GM21576 (cell line): Measurements from ENCODE around the gene ZNF836.
A peak's percentile ranks its signal among the peaks of the same experiment; 100 is the strongest.

Source experiments
- ATAC-seq: cut with Tn5 transposase; IDR thresholded peaks from one replicate; pipeline ENCODE4 v1.9.1; 2021; ENCODE audit warnings: mild to moderate bottlenecking, moderate library complexity; ENCODE audit not compliant: unreplicated experiment

The ZNF836 gene

GRCh38 chr19:52188822-52189734, 17.7 kb upstream of the ZNF836 start:
- ATAC-seq = no peak

GRCh38 chr19:52187407-52187806, 16.0 kb upstream of the ZNF836 start:
- no peak for ATAC-seq

GRCh38 chr19:52176574-52176973, 5.2 kb upstream of the ZNF836 start:
- ATAC-seq = no peak

GRCh38 chr19:52172347-52172746, 926 bp upstream of the ZNF836 start:
- ATAC-seq = no peak

DNA sequence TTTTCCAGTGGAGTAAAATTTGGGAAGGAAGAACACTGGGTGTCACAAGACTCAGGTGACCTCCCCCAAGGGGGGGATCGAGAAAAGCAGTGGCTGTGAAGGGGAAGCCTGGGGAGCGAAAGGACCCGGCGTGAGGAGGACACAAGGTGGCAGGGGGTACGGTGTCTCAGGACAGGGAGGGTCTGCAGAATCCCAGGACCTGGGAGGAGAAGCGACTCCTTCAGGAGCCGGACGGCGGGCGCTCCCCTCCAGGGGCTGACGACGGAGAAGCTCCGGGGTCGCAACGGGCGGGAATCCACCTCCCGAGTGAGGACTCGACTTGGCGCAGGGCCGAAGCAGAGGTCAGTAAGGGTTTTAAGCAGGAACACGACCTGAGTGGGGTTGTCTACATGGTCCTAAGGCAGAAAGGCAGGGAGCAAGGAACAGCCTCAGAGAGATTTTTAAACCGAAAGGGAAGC, 529 bp downstream of the ZNF836 start:
- ATAC-seq = no peak

DNA sequence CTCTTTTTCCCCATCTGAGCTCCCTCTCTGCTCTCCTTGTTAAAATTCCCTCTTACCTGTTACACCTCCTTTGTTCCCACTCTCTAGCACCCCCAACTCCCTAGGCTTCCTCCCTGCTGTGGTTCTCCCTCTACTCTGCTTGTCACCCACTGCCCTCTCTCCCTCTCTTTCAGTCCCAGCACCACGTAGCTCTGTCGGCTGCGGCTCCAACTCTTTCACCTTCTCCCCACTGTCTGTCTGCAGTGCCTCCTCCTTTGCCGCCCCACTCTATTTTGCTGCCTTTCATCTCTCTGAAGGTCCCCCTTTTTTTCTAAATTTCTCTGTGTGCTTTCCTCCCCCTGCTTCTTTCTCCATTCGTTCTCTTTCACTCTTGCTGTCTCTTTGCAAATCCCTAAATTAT, 1.1 kb downstream of the ZNF836 start:
- no peak for ATAC-seq

DNA sequence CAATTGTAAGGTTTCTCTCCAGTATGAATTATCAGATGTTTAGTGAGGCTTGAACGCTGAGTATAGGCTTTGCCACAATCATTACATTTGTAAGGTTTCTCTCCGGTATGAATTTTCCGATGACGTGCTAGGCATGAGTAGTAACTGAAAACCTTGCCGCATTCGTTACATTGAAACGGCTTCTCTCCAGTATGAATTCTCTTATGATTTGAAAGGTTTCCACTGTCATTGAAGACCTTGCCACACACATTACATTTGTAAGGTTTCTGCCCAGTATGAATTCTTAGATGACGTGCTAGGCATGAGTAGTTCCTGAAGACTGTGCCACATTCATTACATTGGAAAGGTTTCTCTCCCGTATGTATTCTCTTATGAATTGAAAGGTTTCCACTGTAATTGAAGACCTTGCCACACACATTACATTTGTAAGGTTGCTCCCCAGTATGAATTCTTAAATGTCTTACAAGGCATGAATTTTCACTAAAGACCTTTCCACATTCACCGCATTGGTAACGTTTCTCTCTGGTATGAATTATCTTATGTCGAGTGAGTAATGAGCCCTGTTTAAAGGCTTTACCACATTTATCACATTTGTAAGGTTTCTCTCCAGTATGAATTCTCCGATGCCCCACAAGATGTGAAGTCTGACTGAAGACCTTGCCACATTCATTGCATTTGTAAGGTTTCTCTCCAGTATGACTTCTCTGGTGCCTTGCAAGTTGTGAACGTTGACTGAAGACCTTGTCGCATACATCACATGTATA, 15.6 kb downstream of the ZNF836 start:
- ATAC-seq = no peak

- no peak for ATAC-seq
These were observed 23.2 kb downstream of the ZNF836 start for GRCh38 chr19:52148256-52148655.

- ATAC-seq = no peak
These were observed 29.3 kb downstream of the ZNF836 start for GRCh38 chr19:52142001-52142595.

DNA sequence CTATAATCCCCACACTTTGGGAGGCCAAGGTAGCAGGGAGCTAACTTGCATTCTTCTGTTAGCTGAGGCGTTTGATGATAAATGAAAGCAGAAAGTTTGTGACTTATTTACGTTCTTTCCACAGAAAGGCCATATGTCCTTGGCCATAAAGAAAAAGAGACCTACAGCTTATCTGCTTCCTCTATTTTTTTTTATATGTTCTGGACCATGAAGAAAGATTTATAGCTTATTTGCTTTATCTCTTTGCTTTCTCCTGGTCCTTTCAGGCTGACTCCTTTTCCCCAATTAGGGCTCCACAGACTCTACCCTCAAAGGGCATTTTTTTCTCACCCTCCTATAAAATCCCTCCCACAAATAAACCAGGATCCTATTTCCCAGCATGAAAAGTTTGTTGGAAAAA, 30.2 kb downstream of the ZNF836 start:
- ATAC-seq = no peak

DNA sequence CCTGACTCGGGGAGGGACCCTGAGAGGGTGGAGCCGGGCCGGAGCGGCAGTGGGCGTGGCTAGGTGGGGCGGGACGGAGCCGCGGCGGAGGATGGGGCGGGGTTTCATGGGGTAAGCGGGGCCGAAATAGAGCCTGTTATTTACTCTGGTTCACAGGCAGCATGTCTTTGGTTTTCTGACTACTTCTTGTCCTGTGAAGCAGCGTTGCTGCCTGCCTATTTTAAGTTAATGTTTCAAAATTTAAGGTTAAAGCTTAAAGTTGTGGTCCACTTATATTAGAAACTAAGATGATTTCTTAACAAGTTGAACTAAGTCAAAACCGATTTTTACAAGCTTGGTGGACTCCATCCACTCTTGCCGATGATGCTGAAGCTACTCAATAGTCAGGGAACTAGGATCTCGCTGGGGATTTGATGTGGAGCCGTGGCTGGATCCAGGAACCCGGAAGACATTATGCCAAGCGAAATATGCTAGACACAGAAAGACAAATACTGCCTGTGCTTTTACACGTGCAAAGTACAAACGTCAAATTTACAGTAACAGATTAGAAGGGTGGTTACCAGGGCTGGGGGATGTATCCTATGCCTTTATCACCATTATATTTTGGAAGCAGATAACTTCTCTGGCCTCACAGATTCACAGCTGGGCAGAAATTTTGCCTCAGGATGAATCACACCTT, 31.2 kb downstream of the ZNF836 start:
- peak; percentile 89 for ATAC-seq

DNA sequence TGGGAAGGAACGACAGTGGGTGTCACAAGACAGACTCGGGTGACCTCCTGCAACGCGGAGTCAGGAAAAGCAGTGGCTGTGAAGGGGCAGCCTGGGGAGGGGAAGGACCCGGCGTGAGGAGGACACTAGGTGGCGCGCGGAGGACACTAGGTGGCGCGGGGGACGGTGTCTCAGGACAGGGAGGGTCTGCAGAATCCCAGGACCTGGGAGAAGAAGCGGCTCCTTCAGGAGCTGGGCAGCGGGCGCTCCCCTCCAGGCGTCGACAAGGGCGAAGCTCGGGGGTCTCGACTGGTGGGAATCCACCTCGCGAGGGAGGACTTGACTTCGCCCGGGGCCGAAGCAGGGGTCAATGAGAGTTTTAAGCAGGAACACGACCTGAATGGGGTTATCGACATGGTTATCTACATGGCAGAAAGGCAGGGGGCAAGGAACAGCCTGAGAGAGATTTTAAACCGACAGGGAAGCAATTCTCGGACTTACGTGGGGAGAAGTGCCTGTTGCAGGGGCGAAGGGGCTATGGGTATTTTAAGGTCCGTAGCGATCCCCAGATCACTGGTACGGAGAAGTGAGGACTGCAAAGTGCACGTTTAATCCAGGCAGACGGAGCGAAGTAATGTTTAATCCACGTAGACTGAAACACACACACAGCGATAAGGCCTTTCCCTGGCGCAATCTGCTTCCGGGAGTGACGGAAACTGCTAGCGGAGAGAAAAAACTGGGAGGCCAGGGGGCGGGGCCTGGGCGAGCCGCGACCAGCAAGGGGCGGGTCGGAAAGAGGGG, 32.0 kb downstream of the ZNF836 start, which contains the start of gene ZNF616:
Gene ZNF616 (minus strand): TSS at position 687 of the 780 bp plus-strand sequence. CDS start 9,426 bp downstream, outside the sequence.
- ATAC-seq = peak; percentile 68

- ATAC-seq = no peak
These were observed 32.5 kb downstream of the ZNF836 start for GRCh38 chr19:52138983-52139251.

- ATAC-seq = no peak
These were observed 33.0 kb downstream of the ZNF836 start for GRCh38 chr19:52138278-52138982.

- no peak for ATAC-seq
These were observed 51.1 kb downstream of the ZNF836 start for GRCh38 chr19:52120286-52120685.

GRCh38 chr19:52115526-52116053, 55.8 kb downstream of the ZNF836 start:
- no peak for ATAC-seq

DNA sequence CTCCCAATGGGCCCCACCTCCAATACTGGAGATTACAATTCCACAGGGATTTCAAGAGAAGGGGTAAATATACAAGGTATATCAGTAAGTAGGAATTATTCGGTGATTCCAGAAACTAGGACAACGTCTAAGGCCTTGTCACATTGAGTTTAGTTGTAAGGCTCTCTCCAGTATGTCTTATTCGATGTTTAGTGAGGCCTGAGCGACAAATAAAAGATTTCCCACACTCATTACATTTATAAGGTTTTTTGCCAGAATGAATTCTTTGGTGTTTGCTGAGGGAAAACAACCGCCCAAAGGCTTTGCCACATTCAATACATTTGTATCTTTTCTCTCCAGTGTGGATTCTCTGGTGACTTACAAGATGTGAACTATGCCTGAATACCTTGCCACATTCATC, 56.7 kb downstream of the ZNF836 start:
- ATAC-seq = no peak

GRCh38 chr19:52112624-52113023, 58.8 kb downstream of the ZNF836 start:
- ATAC-seq = no peak

GRCh38 chr19:52110780-52111179, 60.6 kb downstream of the ZNF836 start:
- no peak for ATAC-seq
